Upper lobe of left lung (tissue), 6 donors: ENCODE measurements around the gene ZMYND11. TPM values are rescaled to one million over a fixed set of nuclear protein-coding genes. Genes with fewer than 3 reads are reported as not detected.

Experiments used
- ATAC-seq, 2 donors: fragments of 200-7000 bp; cut with Tn5 transposase; one replicate each; pipeline ENCODE4 v1.9.1; 2022; ENCODE audit warnings: mild to moderate bottlenecking in 2 of 2, moderate library complexity in 2 of 2; ENCODE audit not compliant: low FRiP score in 2 of 2
- DNase-seq, 2 donors: peaks; one replicate each; pipeline ENCODE4 v3.0.0-alpha.2; 2019 to 2020
- H3K27ac ChIP-seq, 4 donors: fragments of 200-600 bp; sonication (generic); one replicate each; pipeline ENCODE4 v1.5.1; 2016 to 2019
- H3K27me3 ChIP-seq, 4 donors: fragments of 200-600 bp; sonication (generic); one replicate each; pipeline ENCODE4 v1.5.1; 2017 to 2019
- H3K36me3 ChIP-seq, 4 donors: fragments of 200-600 bp; sonication (generic); one replicate each; pipeline ENCODE4 v1.5.1; 2016 to 2019
- H3K4me1 ChIP-seq, 4 donors: fragments of 200-600 bp; sonication (generic); one replicate each; pipeline ENCODE4 v1.5.1; 2018 to 2019
- H3K4me3 ChIP-seq, 4 donors: fragments of 200-600 bp; sonication (generic); one replicate each; pipeline ENCODE4 v1.5.1; 2017 to 2019; ENCODE audit warnings: mild to moderate bottlenecking in 2 of 4, moderate library complexity in 1 of 4
- H3K9me3 ChIP-seq, 4 donors: fragments of 200-600 bp; sonication (generic); one replicate each; pipeline ENCODE4 v1.5.1; 2018 to 2019
- CTCF ChIP-seq, 6 experiments: fragments of 450-650 bp in 4 of 6; fragments of 200-600 bp in 2 of 6; sonication (generic) in 2 of 6; IDR thresholded peaks; one replicate each; pipeline ENCODE4 v1.5.1; 2016 to 2019; ENCODE audit warnings: antibody characterized with exemption in 6 of 6
- EP300 ChIP-seq, 4 donors: sonication (generic); formaldehyde crosslinking; IDR thresholded peaks; one replicate each; pipeline ENCODE4 v1.5.1; 2017; ENCODE audit warnings: antibody characterized with exemption in 4 of 4, control low read depth in 2 of 4
- POLR2A ChIP-seq, 4 donors: fragments of 450-650 bp; IDR thresholded peaks; one replicate each; pipeline ENCODE4 v1.5.1; 2016 to 2017; ENCODE audit warnings: antibody characterized with exemption in 4 of 4, mild to moderate bottlenecking in 2 of 4
- POLR2AphosphoS5 ChIP-seq, 2 donors: sonication (generic); formaldehyde crosslinking; IDR thresholded peaks; one replicate each; pipeline ENCODE4 v1.5.1; 2017; ENCODE audit warnings: antibody characterized with exemption in 2 of 2
- WGBS, 2 donors: methylation state at CpG; one replicate each; pipeline ENCODE4 v1.1.5; 2017 to 2018; 5-methylcytosine and 5-hydroxymethylcytosine counted together
- total RNA-seq, 6 donors: library from RNA; depleted of rRNA in 4 of 6; stranded (reverse); fragments of >200 nt in 4 of 6; gene quantifications; one replicate each; pipeline versions ENCODE4 v1.1.0 to v1.2.1, GENCODE V29; 2016 to 2021
- donor health status: DM: no; HTN: no; CAD: no; lungs with moderate emphysema.
- donor health status: DM: no; HTN: yes; CAD: no; lungs with severe emphysema.

ZMYND11 gene
- total RNA-seq, 6 donors from 2014 or later, result 46.1 to 76.5 (median 63.4) TPM

- peaks cover 26 to 38% (median 32%) of the 10 kb centered on the region in 4 donors for H3K4me1 ChIP-seq
- H3K9me3 ChIP-seq, result no peaks in the 10 kb centered on the region
- ATAC-seq (peak; percentile 63 to 68), DNase-seq (peak; percentile 70 to 92)
- peak; percentile 25 to 47 for TF ChIP-seq POLR2AphosphoS5 (IDR thresholded peaks at IDR 0.05)
- TF ChIP-seq EP300 (IDR thresholded peaks at IDR 0.05), result no peak
- peak in 2 of 4 donors; percentile 59 to 60 for TF ChIP-seq POLR2A (IDR thresholded peaks at IDR 0.05)
- TF ChIP-seq CTCF (IDR thresholded peaks at IDR 0.05), result peak in 1 of 6 experiments; percentile 16
- H3K4me3 ChIP-seq, result peak overlapping the region; percentile 66 to 87 (median 78)
- no peaks in the 10 kb centered on the region for H3K36me3 ChIP-seq
- peak overlapping the region; percentile 94 to 99 (median 96) for H3K27ac ChIP-seq
- peaks cover 0 to 3% (median 0%) of the 10 kb centered on the region in 4 donors for H3K27me3 ChIP-seq
- WGBS, 2 donors, result 0% methylated on average over 19 to 26 of the region's 112 CpGs
Observed at GRCh38 chr10:135601-136464, 578 bp downstream of the ZMYND11 start.

GRCh38 chr10:136465-136762 lies 1.2 kb downstream of the ZMYND11 start:
- peaks cover 0 to 3% (median 0%) of the 10 kb centered on the region in 4 donors for H3K27me3 ChIP-seq
- peaks cover 26 to 38% (median 35%) of the 10 kb centered on the region in 4 donors for H3K4me1 ChIP-seq
- H3K9me3 ChIP-seq, result no peaks in the 10 kb centered on the region
- WGBS, 2 donors, result 12% methylated on average over 5 to 10 of the region's 10 CpGs
- H3K27ac ChIP-seq, result peak overlapping the region; percentile 94 to 99 (median 96)
- TF ChIP-seq POLR2A (IDR thresholded peaks at IDR 0.05) (no peak), CTCF (IDR thresholded peaks at IDR 0.05) (no peak), EP300 (IDR thresholded peaks at IDR 0.05) (no peak), POLR2AphosphoS5 (IDR thresholded peaks at IDR 0.05) (no peak)
- H3K4me3 ChIP-seq, result peak overlapping the region; percentile 66 to 87 (median 78)
- DNase-seq, result no peak
- no peaks in the 10 kb centered on the region for H3K36me3 ChIP-seq
- ATAC-seq, result peak in 1 of 2 donors; percentile 2

GRCh38 chr10:137031-137430 lies 1.8 kb downstream of the ZMYND11 start:
- 80 to 89% methylated on average over 1 of the region's 1 CpG for whole genome bisulfite sequencing, 2 donors
- Histone ChIP-seq H3K4me3 (peak overlapping the region in 3 of 4 donors; percentile 71 to 87 (median 84)), H3K4me1 (peaks cover 26 to 38% (median 35%) of the 10 kb centered on the region in 4 donors), H3K27me3 (peaks cover 0 to 3% (median 0%) of the 10 kb centered on the region in 4 donors), H3K27ac (peak overlapping the region in 2 of 4 donors; percentile 95 to 98), H3K9me3 (no peaks in the 10 kb centered on the region), H3K36me3 (no peaks in the 10 kb centered on the region)
- DNase-seq (no peak), ATAC-seq (peak in 1 of 2 donors; percentile 49)
- TF ChIP-seq POLR2AphosphoS5 (IDR thresholded peaks at IDR 0.05) (no peak), CTCF (IDR thresholded peaks at IDR 0.05) (peak in 5 of 6 experiments; percentile 11 to 44 (median 26))

GRCh38 chr10:137606-138005 lies 2.4 kb downstream of the ZMYND11 start:
- Histone ChIP-seq H3K36me3 (no peaks in the 10 kb centered on the region), H3K4me3 (no peak overlapping the region), H3K27me3 (peaks cover 0 to 3% (median 0%) of the 10 kb centered on the region in 4 donors), H3K9me3 (no peaks in the 10 kb centered on the region), H3K4me1 (peaks cover 26 to 38% (median 35%) of the 10 kb centered on the region in 4 donors), H3K27ac (no peak overlapping the region)
- no peak for ATAC-seq
- DNase-seq, result no peak
- TF ChIP-seq POLR2A (IDR thresholded peaks at IDR 0.05) (no peak), EP300 (IDR thresholded peaks at IDR 0.05) (no peak), CTCF (IDR thresholded peaks at IDR 0.05) (no peak), POLR2AphosphoS5 (IDR thresholded peaks at IDR 0.05) (no peak)
